GM21528 (cell line): ENCODE results near the gene CTRB2.
"Not testable (repeated sequence)": the region's sequence is repeated elsewhere in the genome, so short reads cannot be mapped to it uniquely, and the experiment has no call there.

Experiments
- ATAC-seq: cut with Tn5 transposase; IDR thresholded peaks from one replicate; pipeline ENCODE4 v1.9.1; 2021; ENCODE audit warnings: mild to moderate bottlenecking, moderate library complexity; ENCODE audit not compliant: unreplicated experiment, low FRiP score

The CTRB2 gene

DNA sequence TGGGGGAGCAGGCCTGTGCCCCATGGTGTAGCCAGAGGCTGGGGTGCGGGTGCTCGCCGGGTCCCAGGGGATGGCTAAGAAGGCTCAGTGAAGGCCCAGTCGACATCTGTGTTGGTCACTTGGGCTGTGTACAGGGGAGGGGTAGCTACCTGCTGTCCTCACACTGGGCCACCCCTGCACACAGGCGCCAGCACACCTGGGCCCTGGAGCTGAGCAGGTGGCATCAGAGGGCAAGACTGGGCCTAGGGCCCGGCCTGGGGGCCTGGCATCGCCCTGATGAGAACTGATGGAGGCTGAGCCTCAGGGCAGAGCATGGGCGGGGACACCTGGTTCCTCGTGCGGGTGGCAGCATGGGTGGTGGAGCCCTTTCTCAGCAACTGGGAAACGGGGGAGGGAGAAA, 870 bp upstream of the CTRB2 start:
- ATAC-seq: no peak

DNA sequence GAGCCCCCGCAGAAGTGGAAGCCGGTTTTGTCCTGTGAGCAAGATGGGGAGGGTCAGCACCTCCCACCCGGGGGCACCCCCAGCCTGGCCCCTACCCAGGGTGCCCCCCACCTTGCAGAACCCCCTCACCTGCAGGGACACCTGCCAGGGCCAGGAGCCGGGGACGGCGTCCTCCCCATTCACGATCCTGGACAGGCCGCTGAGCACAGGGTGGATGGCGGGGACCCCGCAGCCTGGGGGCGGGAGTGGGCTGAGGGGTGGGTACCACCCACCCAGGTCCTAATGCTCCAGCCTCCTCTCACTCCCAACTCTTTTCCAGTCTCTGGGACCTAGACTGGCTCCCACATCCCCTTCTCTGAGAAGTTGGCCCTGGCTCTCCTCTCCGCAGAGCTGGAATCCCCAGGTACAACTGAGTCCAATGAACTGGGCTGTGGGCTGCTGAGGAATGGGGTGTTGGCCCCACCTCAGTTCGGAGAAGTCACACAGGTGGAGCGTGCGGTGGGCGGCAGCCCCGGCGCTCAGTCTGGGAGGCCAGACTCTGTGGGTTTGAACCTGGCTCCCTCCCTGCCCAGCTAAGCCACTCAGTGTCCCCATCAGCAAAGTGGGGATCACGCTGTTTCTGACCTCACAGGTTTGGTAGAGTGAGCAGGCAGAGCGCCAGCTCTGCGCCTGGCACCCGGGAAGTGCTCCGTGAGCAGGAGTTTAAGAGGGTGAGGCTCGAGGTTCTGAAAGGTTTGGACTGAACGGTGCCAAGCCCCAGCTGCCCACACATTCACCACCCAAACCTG, 806 bp downstream of the CTRB2 start:
- ATAC-seq: not testable (repeated sequence)

DNA sequence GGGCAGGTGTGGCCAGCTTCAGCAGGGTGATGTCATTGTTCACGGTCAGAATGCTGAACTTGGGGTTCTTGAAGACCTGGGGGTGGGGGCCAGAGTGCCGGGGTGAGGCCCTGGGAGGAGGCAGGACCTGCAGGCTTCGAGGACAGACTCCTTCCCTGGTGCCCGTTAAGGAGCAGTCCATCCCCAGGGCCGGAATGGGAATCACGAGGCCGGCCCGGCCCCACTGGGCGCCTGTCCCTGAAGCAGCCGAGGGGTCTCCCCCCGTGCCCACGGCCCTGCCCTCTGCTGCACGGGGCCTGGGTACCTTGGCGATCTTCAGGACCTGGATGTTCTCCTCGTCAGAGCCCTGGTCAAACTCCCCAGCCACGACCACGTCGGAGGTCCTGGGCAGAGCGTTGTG, 1.5 kb downstream of the CTRB2 start:
- not testable (repeated sequence) for ATAC-seq

DNA sequence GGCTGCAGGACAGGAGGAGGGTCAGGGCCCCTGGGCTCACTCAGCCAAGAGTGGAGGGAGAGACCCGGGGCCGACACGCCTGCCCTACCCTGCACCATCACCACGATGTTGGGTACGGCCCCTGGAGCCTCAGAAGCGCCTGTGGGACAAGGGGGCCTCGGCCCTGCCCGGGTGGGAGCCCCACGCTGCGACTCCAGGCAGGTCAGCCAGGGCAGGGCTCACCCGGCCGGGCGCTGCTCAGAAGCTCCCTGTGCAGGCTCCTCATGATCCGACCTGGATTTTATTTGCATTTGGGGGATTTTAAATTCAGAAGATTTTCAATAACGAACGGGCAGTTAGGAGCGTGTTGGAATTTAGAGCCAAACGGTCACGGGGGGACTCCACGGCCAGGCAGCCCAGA, 2.1 kb downstream of the CTRB2 start:
- ATAC-seq: not testable (repeated sequence)

GRCh38 chr16:75204410-75204758, 2.6 kb downstream of the CTRB2 start:
- ATAC-seq: no peak

DNA sequence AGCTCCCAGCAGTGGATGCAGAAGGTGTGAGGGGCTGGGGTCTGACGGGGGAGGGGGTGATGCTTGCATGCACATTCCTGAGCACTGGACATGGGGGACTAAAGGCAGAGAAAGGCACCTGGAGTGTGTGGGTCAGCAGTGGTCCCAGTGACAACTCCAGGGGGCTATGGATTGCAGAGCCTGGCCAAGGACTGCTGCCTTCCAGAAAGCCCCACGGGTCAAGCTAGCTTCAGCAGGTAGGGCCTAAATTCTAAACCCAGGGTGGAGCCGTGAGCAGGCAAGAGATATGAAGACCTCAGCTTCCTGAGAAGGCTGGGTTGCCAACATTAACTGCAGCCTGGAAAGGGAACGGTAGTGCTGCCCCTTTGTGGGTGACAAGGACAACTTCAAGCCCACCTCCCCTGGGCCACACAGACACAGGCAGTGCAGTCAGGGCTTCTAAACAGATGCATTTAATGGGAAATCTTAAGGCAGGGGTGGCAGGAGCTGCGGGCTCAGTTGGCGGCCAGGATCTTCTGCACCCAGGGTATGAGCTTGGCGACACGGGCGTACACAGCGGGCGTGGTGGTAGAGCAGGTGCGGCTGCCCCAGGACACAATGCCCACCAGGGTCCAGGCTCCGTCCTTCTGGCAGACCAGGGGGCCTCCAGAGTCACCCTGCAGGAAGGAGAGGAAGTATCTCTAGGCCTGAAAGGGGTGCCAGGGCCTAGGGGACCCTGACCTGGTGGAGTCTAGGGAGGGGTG, 3.1 kb downstream of the CTRB2 start:
- ATAC-seq: no peak

DNA sequence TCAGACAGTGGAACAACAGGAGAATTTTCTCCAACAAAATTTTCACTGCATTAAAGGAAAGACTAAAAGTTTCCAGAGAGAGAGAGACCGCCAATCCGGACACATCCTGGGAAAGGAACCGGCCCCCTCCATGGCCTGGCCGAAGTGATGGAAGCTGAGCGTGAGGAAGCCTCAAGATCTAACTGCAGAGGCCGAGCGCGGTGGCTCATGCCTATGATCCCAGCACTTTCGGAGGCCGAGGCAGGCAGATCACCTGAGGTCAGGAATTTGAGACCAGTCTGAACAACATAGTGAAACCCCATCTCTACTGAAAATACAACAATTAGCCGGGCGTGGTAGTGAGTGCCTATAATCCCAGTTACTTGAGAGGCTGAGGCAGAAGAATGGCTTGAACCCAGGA, 3.9 kb downstream of the CTRB2 start:
- no peak for ATAC-seq

DNA sequence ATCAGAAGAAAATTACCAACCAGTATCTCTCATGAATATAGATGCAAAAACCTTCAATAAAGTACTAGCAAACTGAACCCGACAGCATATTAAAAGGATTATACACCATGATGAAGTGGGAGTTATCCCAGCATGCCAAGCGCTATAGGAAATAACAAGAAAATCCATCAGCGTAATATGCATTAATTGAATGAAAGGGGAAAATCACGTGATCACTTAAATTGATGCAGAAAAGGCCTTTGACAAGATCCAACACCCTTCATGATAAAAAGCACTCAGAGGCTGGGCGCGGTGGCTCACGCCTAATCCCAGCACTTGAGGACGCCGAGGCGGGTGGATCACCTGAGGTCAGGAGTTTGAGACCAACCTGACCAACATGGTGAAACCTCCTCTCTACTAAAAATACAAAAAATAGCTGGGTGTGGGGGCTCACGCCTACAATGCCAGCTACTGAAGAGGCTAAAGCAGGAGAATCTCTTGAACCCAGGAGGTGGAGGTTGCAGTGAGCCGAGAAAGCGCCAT, 4.8 kb downstream of the CTRB2 start:
- no peak for ATAC-seq

GRCh38 chr16:75198135-75198600, 8.8 kb downstream of the CTRB2 start:
- no peak for ATAC-seq

DNA sequence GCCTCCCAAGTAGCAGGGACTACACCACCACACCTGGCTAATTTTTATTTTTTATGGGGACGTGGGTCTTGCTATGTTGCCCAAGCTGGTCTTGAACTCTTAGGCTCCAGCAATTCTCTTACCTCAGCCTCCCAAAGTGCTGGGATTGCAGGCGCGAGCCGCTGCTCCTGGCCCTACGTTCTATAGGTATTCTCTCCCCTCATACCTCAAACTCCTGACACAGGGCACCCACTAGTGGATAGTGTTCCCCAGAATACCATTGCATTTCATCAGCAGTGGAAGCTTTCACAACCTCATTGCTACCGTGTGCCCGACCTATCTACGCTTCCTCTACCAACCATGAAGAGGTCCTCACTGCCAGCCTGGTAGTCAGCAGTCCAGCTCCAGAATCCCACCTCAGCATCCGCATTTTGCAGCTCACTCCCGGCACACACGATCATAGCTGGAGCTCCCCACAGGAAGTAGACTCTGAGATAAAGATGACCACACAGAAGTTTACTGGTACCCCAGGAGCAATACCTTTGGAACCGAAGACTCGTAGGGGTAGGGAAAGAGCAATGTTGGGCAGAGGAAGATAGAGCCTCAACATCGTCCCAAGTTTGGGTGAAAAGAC, 9.3 kb downstream of the CTRB2 start:
- no peak for ATAC-seq

- no peak for ATAC-seq
Observed at GRCh38 chr16:75196836-75197235, 10.1 kb downstream of the CTRB2 start.

DNA sequence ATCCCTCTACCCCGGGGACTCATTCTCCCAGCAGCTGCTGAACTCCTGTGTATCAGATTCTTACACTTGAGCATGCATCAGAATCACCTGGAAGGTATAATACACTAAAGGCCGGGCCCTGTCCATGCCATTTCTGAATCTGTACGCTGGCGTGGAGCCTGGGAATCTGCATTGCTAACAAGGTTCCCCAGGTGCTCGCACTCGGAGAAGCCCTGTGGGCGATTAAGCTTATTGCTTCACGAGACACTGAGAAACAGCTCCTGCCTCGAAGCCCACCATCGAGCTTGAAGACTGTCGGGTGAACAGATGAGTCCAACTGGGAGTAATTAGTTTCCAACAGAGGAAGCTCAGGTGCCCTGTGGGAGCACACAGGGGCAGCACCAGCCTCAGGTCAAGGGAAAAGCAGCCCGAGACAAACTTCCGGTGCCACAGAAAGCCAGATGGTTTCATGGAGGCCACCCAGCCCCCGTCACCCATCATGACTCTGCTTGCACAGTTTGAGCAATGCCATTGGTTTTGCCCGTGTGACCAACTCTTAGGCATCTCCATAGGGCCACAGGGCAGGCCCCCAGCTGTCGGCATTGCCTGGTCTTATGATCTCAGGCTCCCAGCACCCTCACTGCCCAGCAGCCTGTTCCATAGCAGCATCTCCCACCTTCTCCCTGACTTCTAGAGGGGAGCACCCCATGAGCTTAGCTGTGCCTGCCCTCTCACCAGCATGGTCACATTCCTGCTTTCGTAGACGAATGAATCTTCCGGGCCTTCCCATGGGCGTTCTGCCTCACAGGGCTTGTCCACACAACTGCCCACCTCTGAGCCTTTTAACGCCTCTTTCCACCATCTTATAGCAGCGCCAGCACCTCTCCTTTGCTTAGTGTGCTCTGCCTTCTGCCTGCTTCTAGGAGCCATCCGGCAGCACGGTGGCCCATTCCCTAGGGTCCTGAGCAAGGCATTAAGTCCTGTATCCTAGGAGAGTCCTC, 10.9 kb downstream of the CTRB2 start:
- no peak for ATAC-seq

DNA sequence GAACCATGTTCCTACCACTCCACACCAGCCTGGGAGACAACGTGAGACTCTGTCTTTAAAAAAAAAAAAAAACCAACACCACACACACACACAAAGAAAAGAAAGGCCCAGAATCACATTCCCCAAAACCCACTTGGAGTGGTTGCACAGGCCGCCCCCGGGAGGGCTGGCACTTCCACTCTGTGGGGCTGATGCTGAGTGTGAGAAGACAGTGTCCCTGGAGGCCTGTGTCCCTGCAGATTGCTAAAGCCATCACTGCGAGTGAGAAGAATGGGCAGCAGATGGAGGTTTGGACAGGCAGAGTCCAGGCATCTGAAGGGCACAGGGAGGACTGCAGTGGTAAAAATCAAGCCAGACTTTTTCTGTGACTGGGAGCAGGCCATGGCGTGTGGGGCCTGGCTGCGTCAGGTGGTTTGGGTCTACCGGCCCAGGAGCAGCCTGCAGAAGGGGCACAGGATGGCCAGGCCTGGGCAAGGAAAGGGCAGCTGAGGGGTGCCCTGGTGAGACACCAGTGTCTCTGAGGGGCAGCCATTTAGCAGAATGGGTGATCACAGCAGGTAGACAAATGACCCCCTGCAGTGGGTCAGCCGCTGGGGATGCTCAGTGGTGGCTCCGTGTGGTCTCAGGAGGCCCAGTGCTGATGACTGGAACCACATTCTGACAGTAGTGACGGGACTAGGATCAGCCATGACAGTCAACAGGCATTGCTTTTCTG, 13.1 kb downstream of the CTRB2 start:
- ATAC-seq: no peak

DNA sequence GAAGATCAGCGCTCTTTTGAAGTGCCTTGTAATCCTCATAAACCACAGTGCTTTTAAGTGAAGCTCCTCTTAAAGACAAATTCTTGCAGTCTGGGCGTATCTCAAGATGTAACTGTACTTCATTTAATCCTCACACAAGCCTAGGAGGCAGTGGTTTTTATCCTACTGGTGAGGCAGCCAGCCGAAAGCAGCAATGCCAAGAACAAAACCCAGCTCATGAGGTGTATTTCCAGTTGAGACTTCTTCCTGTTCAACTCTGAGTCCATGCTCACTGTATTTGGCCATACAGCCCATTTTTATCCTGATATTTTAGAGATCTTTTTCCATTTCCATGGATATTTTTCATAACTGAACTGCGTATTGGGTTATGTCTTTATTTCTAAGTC, 13.7 kb downstream of the CTRB2 start:
- no peak for ATAC-seq

DNA sequence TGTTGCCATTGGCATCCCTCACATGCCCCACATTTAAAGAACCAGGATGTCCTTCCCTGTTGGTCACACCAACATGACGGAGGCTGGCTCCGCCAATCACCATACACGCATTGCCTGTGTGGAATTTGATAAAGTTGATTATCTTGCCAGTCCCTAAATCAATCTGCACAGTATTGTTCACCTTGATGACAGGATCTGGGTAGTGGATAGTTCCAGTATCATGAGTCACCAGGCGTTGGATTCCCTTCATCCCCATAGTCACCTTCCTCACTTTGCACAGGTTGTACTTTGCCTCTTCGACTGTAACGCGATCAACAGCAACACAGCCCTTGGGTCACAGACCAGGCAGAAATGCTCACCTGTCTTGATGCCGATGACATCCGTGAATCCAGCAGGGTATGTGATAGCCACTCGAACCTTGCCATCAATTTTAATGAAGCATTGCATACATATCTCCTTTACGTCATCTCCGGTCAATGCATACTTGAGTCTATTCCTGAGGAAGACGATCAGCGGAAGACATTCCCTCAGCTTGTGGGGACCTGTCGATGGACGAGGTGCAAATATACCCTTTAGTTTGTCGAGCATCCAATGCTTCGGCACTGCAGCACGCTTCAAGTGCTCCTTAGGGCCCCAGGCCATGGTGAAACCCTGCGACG, 14.2 kb downstream of the CTRB2 start:
- no peak for ATAC-seq

DNA sequence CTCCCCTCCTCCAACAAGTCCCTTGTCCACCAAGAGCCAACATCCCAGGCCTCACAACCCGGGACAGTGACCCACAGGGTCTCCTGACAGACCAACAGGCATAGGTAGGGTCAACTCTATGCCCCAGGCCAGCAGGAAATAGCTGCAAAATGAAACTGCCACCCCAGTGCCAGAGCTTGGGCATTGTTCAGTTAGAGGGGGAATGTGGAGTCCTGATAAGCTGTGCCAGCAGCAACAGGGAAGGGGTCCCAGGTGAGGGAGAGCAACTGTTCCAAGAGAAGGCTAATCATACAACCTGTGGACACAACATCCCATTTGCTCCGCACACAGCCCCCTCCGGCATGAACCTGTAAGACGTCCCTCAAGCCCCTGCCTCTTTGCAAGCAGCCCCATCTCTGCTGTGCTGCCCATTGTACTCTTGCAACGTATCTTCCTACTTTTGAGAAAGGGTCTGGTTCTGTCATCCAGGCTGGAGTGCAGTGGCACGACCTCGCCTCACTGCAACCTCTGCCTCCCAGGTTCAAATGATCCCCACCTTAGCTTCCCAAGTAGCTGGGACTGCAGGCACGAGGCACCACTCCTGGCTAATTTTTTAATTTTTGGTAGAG, 17.2 kb downstream of the CTRB2 start:
- ATAC-seq: no peak

GRCh38 chr16:75188832-75189477, 18.0 kb downstream of the CTRB2 start:
- no peak for ATAC-seq

- no peak for ATAC-seq
Observed at GRCh38 chr16:75181630-75182029, 25.3 kb downstream of the CTRB2 start.
